B cell (primary cell): Measurements from ENCODE around the gene CHIT1. TPM values are rescaled to one million over a fixed set of nuclear protein-coding genes. Genes with fewer than 3 reads are reported as not detected.

Experiments used
- ATAC-seq: fragments of 200-7000 bp; cut with Tn5 transposase; one replicate; pipeline ENCODE4 v1.10.0; 2021; ENCODE audit warnings: low read depth, mild to moderate bottlenecking, moderate number of reproducible peaks, moderate library complexity
- CTCF ChIA-PET: fragments of 350-600 bp; sonication (Branson Sonifier 250); formaldehyde crosslinking; loops from one replicate; lab custom pipeline; 2021; ENCODE audit warnings: antibody characterized with exemption, inconsistent platforms; lab: Charles Lee
- POLR2A ChIA-PET: fragments of 350-600 bp; sonication (Branson Sonifier 250); formaldehyde crosslinking; loops from one replicate; lab custom pipeline; 2021; ENCODE audit warnings: antibody characterized with exemption; lab: Charles Lee
- DNase-seq: peaks from one replicate; pipeline ENCODE4 v3.0.0; 2013
- H2AFZ ChIP-seq: 2 replicates; pipeline ENCODE4 v1.6.1; 2012; ENCODE audit warnings: mild to moderate bottlenecking, low read depth, low read length; ENCODE audit not compliant: insufficient read depth, poor library complexity, severe bottlenecking
- H3K27ac ChIP-seq, 2 donors: 1 replicate in 1 of 2; 2 replicates in 1 of 2; pipeline ENCODE4 v1.5.1; 2012 to 2013; ENCODE audit warnings: low read length in 2 of 2, mild to moderate bottlenecking in 2 of 2, moderate library complexity in 1 of 2
- H3K27me3 ChIP-seq, 4 experiments: fragments of 200-600 bp in 1 of 4; sonication (generic) in 1 of 4; replicated peaks in 1 of 4; 1 replicate in 2 of 4; 2 replicates in 2 of 4; pipeline versions ENCODE4 v1.6.1 to v1.7.0; 2013 to 2016; ENCODE audit warnings: low read length in 3 of 4, mild to moderate bottlenecking in 2 of 4, mixed read lengths in 1 of 4, moderate library complexity in 1 of 4; ENCODE audit not compliant: insufficient read depth in 4 of 4, control insufficient read depth in 3 of 4; ENCODE audit errors: control extremely low read depth in 1 of 4
- H3K36me3 ChIP-seq, 2 experiments: replicated peaks in 1 of 2; 1 replicate in 1 of 2; 2 replicates in 1 of 2; pipeline versions ENCODE4 v1.6.1 to v1.7.1; 2013; ENCODE audit warnings: low read length in 1 of 2; ENCODE audit not compliant: insufficient read depth in 2 of 2, control insufficient read depth in 1 of 2; ENCODE audit errors: control extremely low read depth in 1 of 2, extremely low read depth in 1 of 2
- H3K4me1 ChIP-seq, 2 donors: fragments of 200-600 bp in 1 of 2; sonication (generic) in 1 of 2; 1 replicate in 1 of 2; 2 replicates in 1 of 2; pipeline versions ENCODE4 v1.5.1 to v1.6.1; 2013 to 2017; ENCODE audit warnings: low read length in 2 of 2; ENCODE audit not compliant: control insufficient read depth in 2 of 2, insufficient read depth in 2 of 2
- H3K4me2 ChIP-seq: replicated peaks from 2 replicates; pipeline ENCODE3; 2012; ENCODE audit warnings: mild to moderate bottlenecking, low read depth, low read length; ENCODE audit not compliant: poor library complexity, severe bottlenecking
- H3K4me3 ChIP-seq, 5 experiments: fragments of 200-600 bp in 1 of 5; sonication (generic) in 1 of 5; 1 replicate in 3 of 5; 2 replicates in 2 of 5; pipeline versions ENCODE4 v1.5.1 to v1.7.0; 2011 to 2016; ENCODE audit warnings: low read length in 4 of 5, mild to moderate bottlenecking in 4 of 5, low read depth in 2 of 5, control low read depth in 1 of 5, moderate library complexity in 1 of 5; ENCODE audit not compliant: insufficient read depth in 1 of 5; ENCODE audit errors: control extremely low read depth in 1 of 5, extremely low read depth in 1 of 5
- H3K79me2 ChIP-seq: fragments of 200-600 bp; sonication (generic); one replicate; pipeline ENCODE4 v1.6.0; 2016; ENCODE audit warnings: low read length; ENCODE audit not compliant: control insufficient read depth, insufficient read depth
- H3K9ac ChIP-seq: fragments of 200-600 bp; sonication (generic); 2 replicates; pipeline ENCODE4 v1.6.1; 2017; ENCODE audit warnings: mild to moderate bottlenecking, low read length, moderate library complexity
- H3K9me3 ChIP-seq, 3 donors: one replicate each; pipeline versions ENCODE4 v1.6.1 to v1.7.1; 2013; ENCODE audit warnings: low read length in 2 of 3; ENCODE audit not compliant: control insufficient read depth in 2 of 3, insufficient read depth in 1 of 3; ENCODE audit errors: control extremely low read depth in 1 of 3
- H4K20me1 ChIP-seq: 2 replicates; pipeline ENCODE4 v1.6.0; 2012; ENCODE audit warnings: mild to moderate bottlenecking, low read length; ENCODE audit not compliant: insufficient read depth, control insufficient read depth, poor library complexity, severe bottlenecking
- H3K27ac Mint-ChIP-seq: one replicate; pipeline ENCODE4 v1.8.0; 2021; ENCODE audit warnings: mixed read lengths
- H3K27me3 Mint-ChIP-seq: one replicate; pipeline ENCODE4 v1.8.0; 2021; ENCODE audit warnings: mixed read lengths
- H3K4me1 Mint-ChIP-seq: one replicate; pipeline ENCODE4 v1.8.0; 2021; ENCODE audit warnings: mixed read lengths
- H3K4me3 Mint-ChIP-seq: one replicate; pipeline ENCODE4 v1.8.0; 2021; ENCODE audit warnings: mixed read lengths
- H3K9me3 Mint-ChIP-seq: one replicate; pipeline ENCODE4 v1.8.0; 2022; ENCODE audit warnings: mixed read lengths; ENCODE audit not compliant: insufficient read depth
- CTCF ChIP-seq: fragments of 200-600 bp; IDR thresholded peaks from one replicate; pipeline ENCODE4 v1.8.0; 2022; ENCODE audit warnings: antibody characterized with exemption, mild to moderate bottlenecking
- EZH2 ChIP-seq: IDR thresholded peaks from 2 replicates; pipeline ENCODE4 v1.6.1; 2012; ENCODE audit warnings: borderline replicate concordance, low read depth, mild to moderate bottlenecking, moderate library complexity, low read length; ENCODE audit not compliant: insufficient read depth, poor library complexity, severe bottlenecking
- WGBS: methylation state at CpG from one replicate; pipeline ENCODE4 v1.1.5; 2013; ENCODE audit warnings: missing lambda C conversion rate; ENCODE audit not compliant: insufficient coverage; 5-methylcytosine and 5-hydroxymethylcytosine counted together
- intact Hi-C: fragments of 100-400 bp; cut with micrococcal nuclease; formaldehyde crosslinking; loops from one replicate; pipeline ENCODE4 v1.10.0; 2022
- polyA plus RNA-seq: library from polyadenylated mRNA; depleted of rRNA; stranded (reverse); fragments of >200 nt; gene quantifications from 2 replicates; pipeline ENCODE4 v1.2.3, GENCODE V29; 2012
- total RNA-seq, 2 donors: library from RNA; stranded (reverse); fragments of 120-200 nt in 1 of 2; gene quantifications; 1 replicate in 1 of 2; 2 replicates in 1 of 2; pipeline versions ENCODE4 v1.2.3 to v1.2.4, GENCODE V29; 2013 to 2022

CHIT1 gene
- total and polyA plus RNA-seq, 2 donors (not counting 1 experiment from before 2014, with no cell fraction given), result 2.0 to 8.2 TPM

- Mint-ChIP-seq H3K4me3 (no peak overlapping the region), H3K9me3 (no peaks in the 10 kb centered on the region), H3K27me3 (peaks cover 8% of the 10 kb centered on the region), H3K4me1 (peaks cover 1% of the 10 kb centered on the region), H3K27ac (no peak overlapping the region)
- POLR2A ChIA-PET, result no interaction called here
- Histone ChIP-seq H2AFZ (no peak overlapping the region), H3K4me2 (no peak overlapping the region), H4K20me1 (no peaks in the 10 kb centered on the region), H3K79me2 (no peaks in the 10 kb centered on the region), H3K27me3 (peaks cover 0 to 4% (median 0%) of the 10 kb centered on the region in 4 experiments), H3K9me3 (peaks cover 0 to 7% (median 0%) of the 10 kb centered on the region in 3 donors), H3K27ac (no peak overlapping the region), H3K36me3 (no peaks in the 10 kb centered on the region), H3K9ac (no peak overlapping the region), H3K4me3 (no peak overlapping the region), H3K4me1 (peaks cover 0 to 3% of the 10 kb centered on the region in 2 donors)
- no peak for ATAC-seq
- TF ChIP-seq EZH2, result no peak
- TF ChIP-seq CTCF, result no peak
- DNase-seq, result no peak
- CTCF ChIA-PET, result interaction anchor here (1.0 to 2.6 kb wide), 2 partner anchors 19 to 131 kb away, joined by 4 to 18 read pairs; no protein-coding TSS in a partner anchor
- intact Hi-C loops, result no loop called here
- 89% methylated on average over 7 of the region's 8 CpGs for WGBS
Measured at GRCh38 chr1:203170625-203171330, 58.7 kb downstream of the CHIT1 start.

GRCh38 chr1:203169770-203170520 is 59.5 kb downstream of the CHIT1 start:
- no peak for DNase-seq
- Mint-ChIP-seq H3K4me3 (no peak overlapping the region), H3K27ac (no peak overlapping the region), H3K9me3 (no peaks in the 10 kb centered on the region), H3K4me1 (no peaks in the 10 kb centered on the region), H3K27me3 (peaks cover 14% of the 10 kb centered on the region)
- Histone ChIP-seq H3K9ac (no peak overlapping the region), H2AFZ (no peak overlapping the region), H4K20me1 (no peaks in the 10 kb centered on the region), H3K79me2 (no peaks in the 10 kb centered on the region), H3K9me3 (peaks cover 0 to 7% (median 0%) of the 10 kb centered on the region in 3 donors), H3K4me1 (no peaks in the 10 kb centered on the region), H3K27me3 (peaks cover 0 to 4% (median 0%) of the 10 kb centered on the region in 4 experiments), H3K4me3 (no peak overlapping the region), H3K4me2 (no peak overlapping the region), H3K27ac (no peak overlapping the region), H3K36me3 (no peaks in the 10 kb centered on the region)
- 95% methylated on average over 7 of the region's 21 CpGs for WGBS
- CTCF ChIA-PET, result no interaction called here
- intact Hi-C loops, result no loop called here
- TF ChIP-seq EZH2, result no peak
- no peak for TF ChIP-seq CTCF
- ATAC-seq, result no peak
- POLR2A ChIA-PET, result no interaction called here
